Measurements from ENCODE around the gene LRP1-AS. TPM values are rescaled to one million over a fixed set of nuclear protein-coding genes. Genes with fewer than 3 reads are reported as not detected.
A peak's percentile ranks its signal among the peaks of the same experiment; 100 is the strongest.

LRP1-AS gene
- total RNA-seq = not detected in 2 replicates
- long read RNA-seq = 0 reads

DNA sequence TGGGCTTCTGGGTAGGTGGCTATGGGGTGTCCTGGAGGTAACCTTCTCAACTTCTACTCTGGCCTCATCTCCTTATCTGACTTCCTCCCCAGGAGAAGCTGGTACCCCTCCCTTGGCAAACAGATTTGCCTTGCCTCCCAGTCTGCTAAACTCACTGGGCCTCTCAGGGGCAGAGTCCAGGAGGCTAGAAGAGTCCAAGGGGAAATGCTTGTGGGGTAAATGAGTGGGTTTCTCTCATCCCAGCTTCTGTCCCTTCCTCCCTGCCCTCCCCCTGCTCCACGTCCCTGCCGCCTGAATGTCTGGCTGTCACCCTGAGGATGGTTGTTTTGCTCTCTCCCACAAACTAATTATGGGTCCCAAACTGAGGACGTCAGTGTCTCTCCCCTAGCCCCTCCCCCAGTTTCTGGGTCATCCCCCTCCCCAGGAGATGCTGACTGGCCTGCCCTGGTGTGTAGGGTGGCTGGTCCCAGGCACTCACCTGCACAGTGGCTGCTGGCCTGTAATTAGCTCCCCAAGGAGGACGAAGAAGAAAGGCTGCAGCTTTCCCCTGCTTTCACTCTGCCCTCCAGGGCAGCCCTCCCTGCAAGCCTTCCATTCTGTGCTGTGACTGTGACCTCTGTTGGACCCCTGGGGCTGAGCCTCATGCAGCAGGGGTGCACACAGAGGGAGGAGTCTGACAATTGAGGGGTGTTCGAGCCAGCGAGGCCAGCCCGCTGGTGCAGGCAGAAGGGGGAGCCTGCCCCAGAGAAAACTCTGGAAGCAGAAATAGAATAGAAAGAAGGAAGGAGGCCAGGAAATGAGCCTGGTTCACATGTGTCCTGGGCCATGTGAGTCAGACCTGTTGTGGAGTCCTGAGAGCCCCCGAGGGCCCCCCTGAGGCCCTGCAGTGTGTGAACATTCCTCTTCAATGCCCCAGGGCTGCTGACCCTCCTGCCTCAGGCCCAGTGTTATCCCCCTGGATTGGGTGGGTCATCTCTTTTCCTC lies at the start of gene LRP1-AS:
LRP1-AS (minus strand) TSS at position 659 of the 984 bp plus-strand sequence.
- Mint-ChIP-seq H3K4me1 (ENCODE audit: low read depth) (peaks cover 45% of the 10 kb centered on the region), H3K9me3 (ENCODE audit: low read depth) (no peaks in the 10 kb centered on the region), H3K27me3 (no peaks in the 10 kb centered on the region), H3K36me3 (ENCODE audit: insufficient read depth) (peaks cover 19% of the 10 kb centered on the region), H3K27ac (peak within 1 kb of the TSS; percentile 56), H3K4me3 (ENCODE audit: low read depth) (no peak within 1 kb of the TSS)
- no peak for TF ChIP-seq CTCF (IDR thresholded peaks at IDR 0.05; ENCODE audit: unreplicated experiment)
- DNase-seq (ENCODE audit: low spot score, unreplicated experiment) = no peak

DNA sequence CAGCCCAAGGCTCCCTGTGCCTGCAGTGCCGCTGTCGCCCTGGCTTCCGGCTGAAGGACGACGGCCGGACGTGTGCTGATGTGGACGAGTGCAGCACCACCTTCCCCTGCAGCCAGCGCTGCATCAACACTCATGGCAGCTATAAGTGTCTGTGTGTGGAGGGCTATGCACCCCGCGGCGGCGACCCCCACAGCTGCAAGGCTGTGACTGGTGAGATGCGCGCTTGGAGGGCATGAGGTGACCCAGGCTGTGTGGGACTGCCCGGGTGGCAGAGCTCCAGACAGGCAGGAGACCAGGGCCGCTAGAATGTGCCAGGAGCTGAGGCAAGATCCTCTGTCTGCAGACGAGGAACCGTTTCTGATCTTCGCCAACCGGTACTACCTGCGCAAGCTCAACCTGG lies 49.5 kb upstream of the LRP1-AS start:
- no peak for DNase-seq (ENCODE audit: low spot score, unreplicated experiment)
- no peaks in the 10 kb centered on the region for H3K27me3 Mint-ChIP-seq
- no peak overlapping the region for H3K4me3 Mint-ChIP-seq (ENCODE audit: low read depth)
- peaks cover 15% of the 10 kb centered on the region for H3K36me3 Mint-ChIP-seq (ENCODE audit: insufficient read depth)
- no peaks in the 10 kb centered on the region for H3K4me1 Mint-ChIP-seq (ENCODE audit: low read depth)
- H3K27ac Mint-ChIP-seq = no peak overlapping the region
- H3K9me3 Mint-ChIP-seq (ENCODE audit: low read depth) = no peaks in the 10 kb centered on the region
- TF ChIP-seq CTCF (IDR thresholded peaks at IDR 0.05; ENCODE audit: unreplicated experiment) = no peak

DNA sequence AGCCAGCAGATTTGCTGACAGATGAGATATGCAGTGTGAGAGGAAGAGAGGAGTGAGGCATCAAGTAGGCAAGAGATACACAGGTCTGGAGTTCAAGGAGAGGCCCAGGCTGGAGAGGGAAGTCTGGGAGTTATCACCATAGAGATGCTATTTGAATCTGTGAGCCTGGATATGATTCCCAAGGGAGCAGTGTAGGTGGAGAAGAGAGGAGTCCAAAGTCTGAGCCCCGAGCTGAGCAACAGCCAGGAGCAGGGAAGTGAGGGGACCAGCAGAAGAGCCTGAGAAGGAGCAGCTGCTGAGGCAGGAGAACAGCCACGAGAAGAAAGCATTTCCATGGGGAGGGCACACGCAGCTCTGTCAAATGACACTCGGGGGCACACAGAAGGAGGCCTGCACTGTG lies 49.0 kb upstream of the LRP1-AS start:
- peak overlapping the region; percentile 8 for H3K27ac Mint-ChIP-seq
- no peak for DNase-seq (ENCODE audit: low spot score, unreplicated experiment)
- H3K4me3 Mint-ChIP-seq (ENCODE audit: low read depth) = no peak overlapping the region
- no peaks in the 10 kb centered on the region for H3K27me3 Mint-ChIP-seq
- no peaks in the 10 kb centered on the region for H3K9me3 Mint-ChIP-seq (ENCODE audit: low read depth)
- H3K36me3 Mint-ChIP-seq (ENCODE audit: insufficient read depth) = peaks cover 19% of the 10 kb centered on the region
- no peaks in the 10 kb centered on the region for H3K4me1 Mint-ChIP-seq (ENCODE audit: low read depth)
- TF ChIP-seq CTCF (IDR thresholded peaks at IDR 0.05; ENCODE audit: unreplicated experiment) = no peak

DNA sequence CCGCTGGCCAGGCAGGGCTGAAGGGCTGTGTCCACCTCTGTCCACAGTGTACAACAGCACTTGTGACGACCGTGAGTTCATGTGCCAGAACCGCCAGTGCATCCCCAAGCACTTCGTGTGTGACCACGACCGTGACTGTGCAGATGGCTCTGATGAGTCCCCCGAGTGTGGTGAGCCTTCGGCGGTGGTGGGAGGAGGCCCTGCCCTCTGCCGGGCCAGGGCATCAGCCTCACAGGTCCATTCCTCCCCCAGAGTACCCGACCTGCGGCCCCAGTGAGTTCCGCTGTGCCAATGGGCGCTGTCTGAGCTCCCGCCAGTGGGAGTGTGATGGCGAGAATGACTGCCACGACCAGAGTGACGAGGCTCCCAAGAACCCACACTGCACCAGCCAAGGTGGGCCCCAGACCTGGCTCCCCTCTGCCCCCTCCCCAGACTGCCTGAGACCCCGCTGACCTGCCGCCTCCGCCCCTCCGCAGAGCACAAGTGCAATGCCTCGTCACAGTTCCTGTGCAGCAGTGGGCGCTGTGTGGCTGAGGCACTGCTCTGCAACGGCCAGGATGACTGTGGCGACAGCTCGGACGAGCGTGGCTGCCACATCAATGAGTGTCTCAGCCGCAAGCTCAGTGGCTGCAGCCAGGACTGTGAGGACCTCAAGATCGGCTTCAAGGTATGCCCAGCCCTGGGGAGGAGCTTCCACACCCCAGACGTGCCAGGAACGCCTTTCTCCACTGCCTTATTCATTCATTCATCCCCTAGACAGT lies 48.4 kb upstream of the LRP1-AS start:
- no peak overlapping the region for H3K27ac Mint-ChIP-seq
- H3K27me3 Mint-ChIP-seq = no peaks in the 10 kb centered on the region
- H3K36me3 Mint-ChIP-seq (ENCODE audit: insufficient read depth) = peaks cover 20% of the 10 kb centered on the region
- H3K4me1 Mint-ChIP-seq (ENCODE audit: low read depth) = no peaks in the 10 kb centered on the region
- H3K4me3 Mint-ChIP-seq (ENCODE audit: low read depth) = no peak overlapping the region
- no peak for TF ChIP-seq CTCF (IDR thresholded peaks at IDR 0.05; ENCODE audit: unreplicated experiment)
- no peak for DNase-seq (ENCODE audit: low spot score, unreplicated experiment)
- no peaks in the 10 kb centered on the region for H3K9me3 Mint-ChIP-seq (ENCODE audit: low read depth)

GRCh38 chr12:57195186-57195585 lies 47.8 kb upstream of the LRP1-AS start:
- H3K4me1 Mint-ChIP-seq (ENCODE audit: low read depth) = no peaks in the 10 kb centered on the region
- no peak overlapping the region for H3K27ac Mint-ChIP-seq
- no peak overlapping the region for H3K4me3 Mint-ChIP-seq (ENCODE audit: low read depth)
- H3K36me3 Mint-ChIP-seq (ENCODE audit: insufficient read depth) = peaks cover 20% of the 10 kb centered on the region
- H3K27me3 Mint-ChIP-seq = no peaks in the 10 kb centered on the region
- no peaks in the 10 kb centered on the region for H3K9me3 Mint-ChIP-seq (ENCODE audit: low read depth)
- TF ChIP-seq CTCF (IDR thresholded peaks at IDR 0.05; ENCODE audit: unreplicated experiment) = no peak
- no peak for DNase-seq (ENCODE audit: low spot score, unreplicated experiment)

Data from progenitor cell of endocrine pancreas (in vitro differentiated cells).